OCI-LY3 (cell line): ENCODE measurements around the gene RBM44.
A peak's percentile ranks its signal among the peaks of the same experiment; 100 is the strongest.
"Not testable (repeated sequence)": the region's sequence is repeated elsewhere in the genome, so short reads cannot be mapped to it uniquely, and the experiment has no call there.

Experiments
- H2AFZ ChIP-seq: fragments of 200-600, 300-600 bp; shearing (Covaris generic); 2 replicates; pipeline ENCODE4 v1.6.0; 2014; ENCODE audit warnings: antibody characterized with exemption, low read depth, low read length
- H3K27ac ChIP-seq: fragments of 200-600, 300-600 bp; sonication (generic); 2 replicates; pipeline ENCODE4 v1.5.1; 2014; ENCODE audit warnings: mild to moderate bottlenecking, low read length, moderate library complexity, mixed read lengths
- H3K27me3 ChIP-seq: fragments of 200-600, 300-600 bp; sonication (generic); 2 replicates; pipeline ENCODE4 v1.6.1; 2014; ENCODE audit warnings: low read depth, low read length, mixed read lengths
- H3K36me3 ChIP-seq: fragments of 200-600, 300-600 bp; sonication (generic); replicated peaks from 2 replicates; pipeline ENCODE3; 2014; ENCODE audit warnings: low read depth, low read length, mixed read lengths
- H3K4me1 ChIP-seq: fragments of 300-600, 200-600 bp; sonication (generic); 2 replicates; pipeline ENCODE4 v1.6.1; 2014; ENCODE audit warnings: low read length, mixed read lengths
- H3K4me2 ChIP-seq: fragments of 200-600, 300-600 bp; sonication (generic); 2 replicates; pipeline ENCODE4 v1.6.1; 2014; ENCODE audit warnings: low read length, mixed read lengths
- H3K4me3 ChIP-seq: fragments of 300-600, 200-600 bp; sonication (generic); 2 replicates; pipeline ENCODE4 v1.5.1; 2014; ENCODE audit warnings: antibody characterized with exemption, mild to moderate bottlenecking, low read length, moderate library complexity
- H3K79me2 ChIP-seq: fragments of 300-600, 200-600 bp; shearing (Covaris generic); 2 replicates; pipeline ENCODE4 v1.6.1; 2014; ENCODE audit warnings: mild to moderate bottlenecking, low read length, mixed read lengths
- H3K9ac ChIP-seq: fragments of 300-600, 200-600 bp; shearing (Covaris generic); 2 replicates; pipeline ENCODE4 v1.6.0; 2014; ENCODE audit warnings: mild to moderate bottlenecking, low read length, moderate library complexity
- H3K9me3 ChIP-seq: fragments of 200-600, 300-600 bp; shearing (Covaris generic); 2 replicates; pipeline ENCODE4 v1.6.1; 2014; ENCODE audit warnings: low read length, mixed read lengths; ENCODE audit not compliant: insufficient read depth
- H4K20me1 ChIP-seq: fragments of 200-600, 300-600 bp; sonication (generic); 2 replicates; pipeline ENCODE4 v1.6.1; 2016; ENCODE audit warnings: low read length, mixed read lengths; ENCODE audit not compliant: insufficient read depth
- CTCF ChIP-seq: fragments of 200-600, 300-600 bp; sonication (generic); IDR thresholded peaks from 2 replicates; pipeline ENCODE4 v1.5.1; 2014; ENCODE audit warnings: antibody characterized with exemption, low read length, low read depth
- EZH2phosphoT487 ChIP-seq: fragments of 200-600 bp; shearing (Covaris generic); IDR thresholded peaks from 2 replicates; pipeline ENCODE4 v1.6.1; 2018; ENCODE audit warnings: antibody characterized with exemption, mixed run types, low read depth

Gene RBM44

DNA sequence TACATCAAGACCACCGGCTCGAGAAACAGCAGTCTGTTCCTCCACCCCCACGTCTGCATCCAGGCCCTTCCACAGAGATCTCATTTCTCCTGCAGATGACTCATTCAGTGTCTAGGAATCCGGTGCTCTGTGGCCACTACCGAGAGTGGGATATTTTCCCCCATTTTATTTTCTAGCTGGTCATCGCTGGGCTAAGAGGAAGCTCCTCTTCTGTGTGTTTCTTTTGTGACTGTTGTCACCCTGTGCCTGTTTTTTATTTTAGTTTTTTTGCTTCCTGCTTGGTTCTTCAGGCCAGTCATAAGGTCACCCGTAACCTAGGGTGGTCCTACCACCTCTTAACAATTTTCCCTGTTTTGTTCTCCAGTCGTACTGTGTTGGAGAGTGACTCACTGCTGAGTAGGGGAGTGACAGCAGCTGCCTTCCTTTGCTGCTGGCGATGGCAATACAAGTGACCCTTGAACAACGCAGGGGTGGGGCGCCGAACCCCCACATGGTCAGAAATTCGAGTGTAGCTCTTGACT, 67.6 kb downstream of the RBM44 start:
- peak overlapping the region; percentile 32; the same call in 1 of the 2 replicates for H3K9ac ChIP-seq
- no peak overlapping the region for H3K27ac ChIP-seq
- peak overlapping the region; percentile 54 for H3K4me2 ChIP-seq
- no peaks in the 10 kb centered on the region for H3K9me3 ChIP-seq
- no peaks in the 10 kb centered on the region for H3K79me2 ChIP-seq
- peak overlapping the region; percentile 66; the same call in 1 of the 2 replicates for H2AFZ ChIP-seq
- TF ChIP-seq CTCF: no peak
- TF ChIP-seq EZH2phosphoT487: no peak
- H4K20me1 ChIP-seq: no peaks in the 10 kb centered on the region
- H3K4me3 ChIP-seq: no peak overlapping the region
- H3K4me1 ChIP-seq: peaks cover 54% of the 10 kb centered on the region
- no peaks in the 10 kb centered on the region for H3K36me3 ChIP-seq
- H3K27me3 ChIP-seq: no peaks in the 10 kb centered on the region

- H4K20me1 ChIP-seq: no peaks in the 10 kb centered on the region
- H3K79me2 ChIP-seq: no peaks in the 10 kb centered on the region
- no peaks in the 10 kb centered on the region for H3K9me3 ChIP-seq
- no peaks in the 10 kb centered on the region for H3K27me3 ChIP-seq
- no peak for TF ChIP-seq EZH2phosphoT487
- H3K4me3 ChIP-seq: no peak overlapping the region
- H3K36me3 ChIP-seq: no peaks in the 10 kb centered on the region
- no peak overlapping the region for H3K4me2 ChIP-seq
- peaks cover 64% of the 10 kb centered on the region for H3K4me1 ChIP-seq
- no peak overlapping the region for H2AFZ ChIP-seq
- H3K9ac ChIP-seq: no peak overlapping the region
- no peak overlapping the region for H3K27ac ChIP-seq
Observed at GRCh38 chr2:237867465-237867864, 68.9 kb downstream of the RBM44 start.

DNA sequence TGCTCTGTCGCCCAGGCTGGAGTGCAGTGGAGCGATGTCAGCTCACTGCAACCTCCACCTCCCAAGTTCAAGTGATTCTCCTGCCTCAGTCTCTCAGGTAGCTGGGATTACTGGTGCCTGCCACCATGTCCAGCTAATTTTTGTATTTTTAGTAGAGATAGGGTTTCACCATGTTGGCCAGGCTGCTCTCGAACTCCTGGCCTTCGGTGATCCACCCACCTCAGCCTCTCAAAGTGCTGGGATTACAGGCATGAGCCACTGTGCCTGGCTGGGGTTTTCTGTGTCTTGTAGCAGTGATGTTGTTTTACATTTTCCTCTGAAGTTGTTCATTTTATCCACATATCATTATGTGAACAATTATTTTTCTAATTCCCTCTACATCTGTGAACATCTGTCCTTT, 69.5 kb downstream of the RBM44 start:
- H3K27me3 ChIP-seq, H3K79me2 ChIP-seq, H2AFZ ChIP-seq, H3K36me3 ChIP-seq, H3K9me3 ChIP-seq, H3K4me3 ChIP-seq, H3K9ac ChIP-seq, H4K20me1 ChIP-seq: not testable (repeated sequence)
- peak overlapping the region; percentile 59 for H3K4me2 ChIP-seq
- peak overlapping the region; percentile 73; the same call in 1 of the 2 replicates for H3K27ac ChIP-seq
- H3K4me1 ChIP-seq: peaks cover 70% of the 10 kb centered on the region

- no peaks in the 10 kb centered on the region for H3K79me2 ChIP-seq
- peak overlapping the region; percentile 34 for H3K9ac ChIP-seq
- H3K4me3 ChIP-seq: peak overlapping the region; percentile 62
- TF ChIP-seq CTCF: no peak
- no peak for TF ChIP-seq EZH2phosphoT487
- H3K9me3 ChIP-seq: no peaks in the 10 kb centered on the region
- no peaks in the 10 kb centered on the region for H4K20me1 ChIP-seq
- H3K27ac ChIP-seq: peak overlapping the region; percentile 73
- H3K27me3 ChIP-seq: no peaks in the 10 kb centered on the region
- H3K4me2 ChIP-seq: peak overlapping the region; percentile 59
- H3K4me1 ChIP-seq: peaks cover 70% of the 10 kb centered on the region
- H3K36me3 ChIP-seq: no peaks in the 10 kb centered on the region
- H2AFZ ChIP-seq: peak overlapping the region; percentile 35; the same call in 1 of the 2 replicates
Observed at GRCh38 chr2:237868631-237869342, 70.2 kb downstream of the RBM44 start.

DNA sequence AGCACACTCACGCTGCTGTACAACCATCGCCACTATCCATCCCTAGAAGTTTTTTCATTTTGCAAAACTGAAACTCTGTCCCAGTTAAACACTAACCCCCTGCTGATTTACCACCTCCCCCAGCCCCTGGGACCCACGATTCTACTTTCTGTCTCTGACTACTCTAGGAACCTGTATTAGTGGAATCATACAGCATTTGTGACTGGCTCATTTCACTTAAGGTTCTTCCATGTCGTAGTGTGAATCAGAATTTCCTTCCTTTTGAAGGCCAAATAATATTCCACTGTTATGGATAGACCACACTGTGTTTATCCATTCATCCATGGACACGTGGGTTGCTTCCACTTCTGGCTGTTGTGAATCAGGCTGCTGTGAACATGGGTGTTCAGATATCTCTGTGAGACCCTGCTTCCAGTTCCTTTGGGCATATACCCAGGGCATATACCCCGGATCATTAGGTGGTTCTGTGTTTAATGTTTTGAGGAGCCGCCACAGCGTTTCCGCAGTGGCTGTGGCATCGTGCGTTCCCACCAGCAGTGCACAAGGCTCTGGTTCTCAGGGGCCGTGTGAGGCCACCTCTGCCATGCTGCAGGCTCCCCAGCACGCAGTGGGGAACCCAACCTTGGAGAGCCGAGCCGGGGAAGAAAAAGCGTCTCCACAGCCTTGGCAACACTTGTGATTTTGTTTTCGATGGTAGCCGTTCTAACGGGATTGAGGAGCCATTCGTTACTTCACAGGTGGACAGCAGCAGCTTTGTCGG, 70.9 kb downstream of the RBM44 start:
- Histone ChIP-seq H3K4me3 (peak overlapping the region; percentile 62), H4K20me1 (no peaks in the 10 kb centered on the region), H3K79me2 (no peaks in the 10 kb centered on the region), H2AFZ (0 out of 2 replicates have a peak overlapping the region, but pooled peaks have one; percentile 35), H3K9ac (peak overlapping the region; percentile 34; the same call in 1 of the 2 replicates), H3K4me2 (peak overlapping the region; percentile 59), H3K9me3 (no peaks in the 10 kb centered on the region), H3K27ac (peak overlapping the region; percentile 73), H3K27me3 (no peaks in the 10 kb centered on the region), H3K36me3 (no peaks in the 10 kb centered on the region), H3K4me1 (peaks cover 70% of the 10 kb centered on the region)
- TF ChIP-seq EZH2phosphoT487 (no peak), CTCF (no peak)
